NCI-H2196 treated with DMSO at 0.1 percent for 48 hours (cell line): ENCODE measurements around the gene TLN1.
A peak's percentile ranks its signal among the peaks of the same experiment; 100 is the strongest.

Experiments used
- DNase-seq: peaks from one replicate; lab custom pipeline; 2025; ENCODE audit not compliant: unreplicated experiment; lab: John Stamatoyannopoulos, UW

Gene TLN1

DNA sequence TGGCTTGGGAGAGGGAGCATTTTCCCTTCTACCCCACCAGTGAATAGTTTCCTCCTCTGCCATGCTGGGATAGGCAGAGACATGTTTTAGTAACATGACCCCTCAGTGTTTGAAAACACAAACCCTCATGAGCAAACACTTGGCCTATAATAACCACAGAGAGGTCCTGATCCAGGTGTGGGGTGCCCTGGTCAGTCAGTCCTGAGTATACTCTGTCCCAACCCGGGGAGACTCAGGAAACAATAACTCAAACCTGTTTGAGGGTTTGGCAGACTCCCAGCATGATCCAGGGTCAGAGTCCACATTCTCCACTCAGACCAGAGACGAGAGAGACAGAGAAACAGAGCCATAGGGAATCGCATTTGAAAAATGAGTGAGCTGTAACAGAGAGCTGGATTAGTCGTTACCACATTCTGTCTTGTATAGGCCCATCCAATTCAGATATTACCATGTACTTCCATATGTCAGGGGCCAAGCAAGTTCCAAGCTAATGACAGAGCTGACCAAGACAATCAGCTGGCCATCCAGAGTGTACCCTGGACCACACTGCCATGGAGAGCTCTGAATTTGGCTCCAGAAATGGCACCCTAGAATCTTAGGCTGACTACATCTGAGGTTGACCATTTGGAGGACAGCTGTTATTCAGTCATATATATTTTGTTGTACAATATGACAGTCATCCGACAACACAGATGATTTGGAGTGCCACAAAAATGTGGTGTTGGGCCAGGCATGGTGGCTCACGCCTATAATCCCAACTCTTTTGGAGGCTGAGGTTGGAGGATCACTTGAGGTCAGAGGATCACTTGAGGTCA is 62.5 kb downstream of the TLN1 start:
- peak; percentile 53 for DNase-seq

DNA sequence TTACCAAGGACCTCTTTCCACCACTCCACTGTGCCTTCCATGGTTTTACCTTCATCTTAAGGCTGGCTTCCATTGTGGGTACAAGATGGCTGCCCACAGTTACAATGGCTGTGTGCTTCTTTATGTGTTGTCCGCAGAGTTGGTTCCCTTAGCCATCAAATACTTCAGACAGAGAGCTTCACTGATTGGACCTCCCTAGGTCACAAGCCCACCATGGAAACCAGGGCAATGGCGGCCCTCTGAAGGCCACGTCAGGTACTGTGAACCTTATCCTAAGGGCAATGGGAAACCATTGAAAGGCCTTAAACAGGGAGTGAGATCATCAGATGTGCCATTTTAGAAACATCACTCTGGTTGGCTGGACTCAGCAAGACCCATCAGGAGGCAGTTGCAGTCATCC is 64.1 kb downstream of the TLN1 start:
- no peak for DNase-seq

DNA sequence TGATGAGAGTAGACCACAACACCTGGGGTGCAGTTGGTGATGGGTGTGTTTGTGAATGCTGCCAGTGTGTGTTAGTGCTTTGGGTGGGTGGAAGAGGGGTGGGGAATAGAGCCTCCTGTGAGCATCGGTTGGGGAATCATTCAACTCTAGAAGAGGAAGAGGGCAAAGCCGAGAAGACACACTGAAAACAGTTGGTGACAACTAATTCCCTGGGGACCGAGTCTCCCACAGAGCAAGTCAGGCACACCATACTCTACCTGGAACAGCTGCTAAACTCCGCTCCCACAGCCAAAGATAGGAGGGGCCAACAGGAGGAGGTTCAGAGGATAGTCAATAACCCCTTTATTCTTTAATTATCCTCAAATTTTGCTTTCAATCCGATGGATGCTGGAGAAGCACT is 65.4 kb downstream of the TLN1 start:
- DNase-seq = no peak

GRCh38 chr9:35666045-35666444 is 66.0 kb downstream of the TLN1 start:
- no peak for DNase-seq

DNA sequence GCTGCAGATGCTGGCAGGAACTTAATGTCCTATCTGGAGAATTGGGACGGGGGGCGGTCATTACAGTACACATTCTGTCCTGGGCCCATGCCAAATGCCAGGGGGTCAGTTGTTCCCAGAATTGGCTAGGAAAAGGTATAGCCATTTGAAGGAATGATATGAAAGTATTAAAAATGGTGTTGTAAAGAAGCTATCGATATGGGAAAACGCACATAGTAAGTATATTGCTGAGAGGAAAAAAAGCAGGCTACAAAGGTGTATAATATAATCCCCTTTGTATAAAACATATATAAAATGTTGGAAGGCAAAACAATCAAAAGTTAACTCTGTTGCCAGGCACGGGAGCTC is 66.5 kb downstream of the TLN1 start:
- DNase-seq = no peak

- DNase-seq = peak; percentile 81
Measured at GRCh38 chr9:35664531-35665470, 67.2 kb downstream of the TLN1 start, which contains the start of gene ARHGEF39. ARHGEF39 (minus strand) TSS chr9:35665195; CDS start chr9:35665169, 26 bp downstream.

- no peak for DNase-seq
Measured at GRCh38 chr9:35662437-35662836, 69.6 kb downstream of the TLN1 start.

GRCh38 chr9:35661756-35662350 is 70.1 kb downstream of the TLN1 start:
- no peak for DNase-seq

GRCh38 chr9:35660966-35661415 is 71.0 kb downstream of the TLN1 start:
- DNase-seq = no peak

DNA sequence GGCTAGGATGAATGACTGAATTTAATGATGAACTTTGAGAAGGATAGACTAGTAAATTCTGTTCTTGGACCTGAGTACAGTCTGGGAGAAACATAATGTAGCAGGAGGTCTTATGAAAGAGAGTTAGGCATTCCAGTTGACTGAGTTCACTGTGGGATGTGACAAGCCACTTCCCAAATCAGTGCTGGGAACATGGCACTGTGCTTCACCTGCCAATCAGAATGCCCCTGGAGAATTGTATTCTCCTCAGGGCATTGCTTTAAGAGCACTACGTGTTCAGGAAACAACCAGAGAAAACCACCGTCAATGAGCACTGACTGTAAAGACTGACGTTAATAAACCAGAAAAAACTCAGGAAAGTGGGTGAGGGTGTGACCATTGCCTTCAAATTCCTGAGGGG is 72.7 kb downstream of the TLN1 start:
- no peak for DNase-seq

DNA sequence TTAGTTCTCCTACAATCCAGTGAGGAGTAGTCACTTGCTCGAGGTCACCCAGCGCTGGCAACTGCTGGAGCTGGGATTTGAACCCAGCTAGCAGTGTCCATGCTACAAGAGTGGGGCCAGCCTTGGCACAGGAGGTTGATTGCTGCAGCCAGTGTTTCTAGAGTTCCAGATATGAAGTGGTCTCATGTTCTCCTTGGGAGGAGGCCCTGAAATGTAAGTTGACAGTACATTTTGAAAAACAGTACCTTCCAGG is 73.1 kb downstream of the TLN1 start:
- DNase-seq = no peak

DNA sequence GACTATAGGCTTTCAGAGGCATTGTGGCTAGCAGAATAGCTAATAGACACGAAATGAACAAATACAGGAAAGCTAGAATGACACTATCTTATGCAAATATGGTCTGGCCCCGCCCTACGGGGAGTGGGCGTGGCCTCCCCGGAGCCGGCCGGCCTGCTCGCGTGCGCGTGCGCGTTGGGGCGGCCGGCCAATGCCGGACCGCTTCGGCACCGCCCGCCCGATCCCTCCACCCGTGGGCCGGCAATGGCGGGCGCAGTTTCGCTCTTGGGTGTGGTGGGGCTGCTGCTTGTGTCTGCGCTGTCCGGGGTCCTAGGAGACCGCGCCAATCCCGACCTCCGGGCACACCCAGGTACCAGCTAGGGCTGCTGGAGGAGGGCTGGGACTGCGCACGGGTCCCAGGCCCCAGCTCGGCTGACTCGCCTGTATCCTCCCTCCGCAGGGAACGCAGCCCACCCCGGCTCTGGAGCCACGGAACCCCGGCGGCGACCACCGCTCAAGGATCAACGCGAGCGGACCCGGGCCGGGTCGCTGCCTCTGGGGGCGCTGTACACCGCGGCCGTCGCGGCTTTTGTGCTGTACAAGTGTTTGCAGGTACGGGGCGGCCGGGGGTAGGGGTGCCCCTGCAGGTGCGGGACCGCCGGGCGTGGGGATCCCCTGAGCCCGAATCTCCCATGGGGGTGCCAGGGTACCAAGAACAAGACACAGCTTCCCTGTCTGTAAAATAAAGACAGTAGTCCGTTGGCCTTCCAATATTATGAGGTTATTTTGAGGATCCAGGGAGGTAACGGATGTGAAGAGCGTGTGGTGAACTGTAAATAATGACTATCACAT is 73.6 kb downstream of the TLN1 start, which contains the start of gene CCDC107:
Gene CCDC107, plus strand, starts transcription at position 156 of the 831 bp plus-strand sequence. Its CDS starts 88 bp downstream, at position 244.
- DNase-seq = peak; percentile 67

DNA sequence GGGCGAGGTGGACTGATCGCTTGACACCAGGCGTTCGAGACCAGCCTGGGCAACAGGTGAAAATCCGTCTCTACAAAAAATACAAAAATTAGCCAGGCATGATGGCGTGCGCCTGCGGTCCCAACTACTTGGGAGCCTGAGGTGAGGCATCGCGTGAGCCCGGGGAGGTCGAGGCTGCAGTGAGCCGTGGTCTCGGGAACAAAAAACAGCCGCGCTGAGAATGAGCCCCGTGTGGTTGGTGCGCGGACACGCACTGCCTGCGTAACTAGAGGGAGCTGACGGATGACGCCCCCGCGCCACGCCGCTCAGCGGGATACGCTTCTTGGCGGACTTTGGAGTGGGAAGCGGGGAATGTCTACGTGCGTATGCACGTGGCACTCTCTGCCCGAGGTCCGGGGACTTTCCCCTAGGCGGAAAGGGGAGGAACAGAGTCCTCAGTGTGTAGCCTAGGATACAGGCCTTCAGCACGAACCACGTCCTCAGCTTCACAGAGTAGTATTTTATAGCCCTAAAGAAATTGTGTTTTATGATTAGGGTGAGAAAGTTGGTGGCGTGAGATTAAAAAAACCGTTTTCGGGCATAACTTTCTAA is 74.4 kb downstream of the TLN1 start, which contains the start of gene RMRP:
Gene RMRP, minus strand, starts transcription at position 474 of the 591 bp plus-strand sequence.
- peak; percentile 95 for DNase-seq

DNA sequence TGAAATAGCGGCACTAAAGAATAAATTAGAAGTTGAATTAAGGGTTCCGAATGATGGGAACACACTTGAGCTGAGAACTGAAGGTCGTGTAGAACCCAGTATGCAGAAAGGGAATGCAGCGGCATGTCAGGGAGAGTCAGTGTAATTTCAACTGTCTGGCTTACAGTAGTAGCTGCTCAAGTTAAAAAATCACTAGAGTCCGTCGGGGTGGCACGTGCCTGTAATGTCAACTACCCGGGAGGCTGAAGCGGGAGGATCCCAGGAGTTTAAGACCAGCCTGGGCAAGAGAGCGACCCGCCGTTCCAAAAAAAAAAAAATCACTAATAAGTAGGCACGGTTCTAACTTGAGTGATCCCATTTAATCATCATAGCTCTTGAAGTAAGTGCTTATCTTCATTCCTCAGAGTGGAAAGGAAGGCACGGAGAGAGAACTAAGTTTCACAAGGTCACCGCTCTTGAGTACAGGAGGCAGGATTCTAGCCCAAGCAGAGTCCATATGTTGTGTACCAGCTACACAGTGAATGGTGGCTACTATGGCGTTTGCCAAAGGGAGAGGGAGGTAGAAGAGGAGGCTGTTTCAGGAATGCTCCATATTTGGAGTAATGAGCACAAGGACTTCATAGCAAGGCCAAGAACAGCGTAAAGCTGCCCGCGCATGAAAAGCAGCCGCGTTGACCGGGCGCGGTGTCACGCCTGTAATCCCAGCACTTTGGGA is 75.0 kb downstream of the TLN1 start:
- DNase-seq = no peak

- DNase-seq = no peak
Measured at GRCh38 chr9:35656348-35656747, 75.6 kb downstream of the TLN1 start.

GRCh38 chr9:35653611-35654010 is 78.4 kb downstream of the TLN1 start:
- DNase-seq = no peak

DNA sequence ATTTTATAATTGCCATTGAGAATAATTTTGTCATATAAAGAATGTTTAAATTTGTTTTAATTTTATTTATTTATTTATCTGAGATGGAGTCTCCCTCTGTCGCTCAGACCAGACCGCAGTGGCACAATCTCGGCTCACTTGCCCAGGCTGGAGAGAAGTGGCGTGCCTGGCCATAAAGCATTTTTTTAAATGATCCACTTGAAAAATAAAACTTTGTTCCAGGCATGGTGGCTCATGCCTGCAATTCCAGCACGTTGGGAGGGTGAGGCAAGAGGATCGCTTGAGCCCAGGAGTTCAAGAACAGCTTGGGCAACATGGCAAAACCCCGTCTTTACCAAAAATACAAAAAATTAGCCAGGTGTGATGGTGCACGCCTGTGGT is 79.2 kb downstream of the TLN1 start:
- DNase-seq = no peak

DNA sequence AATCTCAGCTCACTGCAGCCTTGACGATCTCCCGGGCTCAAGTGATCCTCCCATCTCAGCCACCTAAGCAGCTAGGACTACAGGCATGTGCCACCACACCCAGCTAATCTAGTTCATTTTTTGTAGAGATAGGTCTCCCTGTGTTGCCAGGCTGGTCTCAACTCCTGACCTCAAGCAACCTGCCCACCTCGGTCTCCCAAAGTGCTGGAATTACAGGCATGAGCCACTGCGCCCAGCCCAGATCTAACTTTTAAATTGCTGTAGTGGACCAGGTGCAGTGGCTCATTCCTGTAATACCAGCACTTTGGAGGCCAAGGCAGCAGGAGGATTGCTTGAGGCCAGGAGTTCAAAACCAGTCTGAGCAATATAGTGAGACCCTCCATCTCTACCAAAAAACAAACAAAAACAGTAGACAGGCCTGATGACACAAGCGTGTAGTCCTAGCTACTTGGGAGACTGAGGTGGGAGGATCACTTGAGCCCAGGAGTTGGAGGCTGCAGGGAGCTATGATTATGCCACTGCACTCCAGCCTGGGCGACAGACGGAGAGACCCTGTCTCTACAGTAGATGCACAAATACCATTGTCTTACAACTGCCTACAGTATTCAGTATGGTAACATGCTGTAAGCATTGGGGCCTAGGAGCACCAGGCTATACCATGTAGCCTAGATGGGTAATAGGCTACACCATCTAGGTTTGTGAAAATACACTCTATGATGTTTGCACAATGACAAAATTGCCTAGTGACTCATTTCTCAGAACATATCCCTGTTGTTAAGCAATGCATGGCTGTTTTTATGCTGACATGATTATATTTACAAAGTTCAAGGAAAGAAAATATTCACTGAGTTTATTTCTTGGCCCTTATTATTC is 79.8 kb downstream of the TLN1 start:
- DNase-seq = no peak
